IMR-90 (cell line): ENCODE data around the gene MYO9B. TPM values are rescaled to one million over a fixed set of nuclear protein-coding genes. Genes with fewer than 3 reads are reported as not detected.

ENCODE experiments used
- ATAC-seq: fragments of 200-7000 bp; cut with Tn5 transposase; 2 replicates; pipeline ENCODE4 v1.9.1; 2020; ENCODE audit warnings: low read depth, mild to moderate bottlenecking, moderate library complexity
- BruUV-seq: library from RNA; stranded (reverse); fragments of 400-500 nt; replicated peaks from 2 replicates; lab custom pipeline; 2021; lab: Mats Ljungman, UMichigan
- CTCF ChIA-PET: fragments of 300-600 bp; formaldehyde crosslinking; extraction: SDS; loops from one replicate; lab custom pipeline; 2021; ENCODE audit warnings: antibody characterized with exemption; lab: Yijun Ruan, JAX
- POLR2A ChIA-PET: fragments of 300-600 bp; sonication (Branson Sonifier 250); formaldehyde crosslinking; loops from one replicate; lab custom pipeline; 2022; ENCODE audit warnings: antibody characterized with exemption; ENCODE audit not compliant: unreplicated experiment; lab: Charles Lee
- DNase-seq: peaks from one replicate; pipeline ENCODE4 v3.0.0; 2013
- H2AFZ ChIP-seq: replicated peaks from 2 replicates; pipeline ENCODE3; 2013; ENCODE audit warnings: low read length, mild to moderate bottlenecking; ENCODE audit not compliant: poor library complexity
- H2AK5ac ChIP-seq: 2 replicates; pipeline ENCODE4 v1.6.1; 2013; ENCODE audit warnings: low read depth, low read length, inconsistent platforms
- H2AK9ac ChIP-seq: replicated peaks from 2 replicates; pipeline ENCODE3; 2013; ENCODE audit warnings: mild to moderate bottlenecking, low read depth, low read length, moderate library complexity; ENCODE audit not compliant: poor library complexity
- H2BK120ac ChIP-seq: 2 replicates; pipeline ENCODE4 v1.6.1; 2013; ENCODE audit warnings: low read depth, low read length, inconsistent platforms
- H2BK15ac ChIP-seq: 3 replicates; pipeline ENCODE4 v1.6.1; 2013; ENCODE audit warnings: low read depth, low read length, inconsistent platforms
- H2BK20ac ChIP-seq: 2 replicates; pipeline ENCODE4 v1.6.1; 2013; ENCODE audit warnings: low read depth, mild to moderate bottlenecking, inconsistent platforms, low read length, moderate library complexity
- H2BK5ac ChIP-seq: 2 replicates; pipeline ENCODE4 v1.6.1; 2013; ENCODE audit warnings: mild to moderate bottlenecking, low read depth, low read length, inconsistent platforms; ENCODE audit not compliant: poor library complexity, severe bottlenecking
- H3K14ac ChIP-seq: replicated peaks from 2 replicates; pipeline ENCODE4 v1.6.1; 2013; ENCODE audit warnings: low read depth, low read length, inconsistent platforms
- H3K18ac ChIP-seq: 2 replicates; pipeline ENCODE4 v1.6.1; 2013; ENCODE audit warnings: low read depth, low read length, control low read depth
- H3K23ac ChIP-seq: 2 replicates; pipeline ENCODE4 v1.6.1; 2013; ENCODE audit warnings: low read depth, low read length, inconsistent platforms
- H3K27ac ChIP-seq: 2 replicates; pipeline ENCODE4 v1.5.1; 2013; ENCODE audit warnings: mild to moderate bottlenecking, control low read depth, low read length; ENCODE audit not compliant: insufficient read depth
- H3K27me3 ChIP-seq: 2 replicates; pipeline ENCODE4 v1.6.1; 2013; ENCODE audit warnings: low read length; ENCODE audit not compliant: control insufficient read depth, insufficient read depth
- H3K36me3 ChIP-seq: 2 replicates; pipeline ENCODE4 v1.6.1; 2013; ENCODE audit warnings: low read length, mixed read lengths; ENCODE audit not compliant: control insufficient read depth, insufficient read depth
- H3K4ac ChIP-seq: 2 replicates; pipeline ENCODE4 v1.6.1; 2013; ENCODE audit warnings: low read depth, low read length, inconsistent platforms
- H3K4me1 ChIP-seq: 2 replicates; pipeline ENCODE4 v1.6.1; 2013; ENCODE audit warnings: low read length, mixed read lengths; ENCODE audit not compliant: control insufficient read depth, insufficient read depth
- H3K4me2 ChIP-seq: 2 replicates; pipeline ENCODE4 v1.6.1; 2013; ENCODE audit warnings: low read depth, mild to moderate bottlenecking, control low read depth, low read length, moderate library complexity
- H3K4me3 ChIP-seq: 2 replicates; pipeline ENCODE4 v1.5.1; 2013; ENCODE audit warnings: low read depth, mild to moderate bottlenecking, control low read depth, low read length, moderate library complexity; ENCODE audit not compliant: insufficient read depth
- H3K56ac ChIP-seq: 2 replicates; pipeline ENCODE4 v1.6.1; 2013; ENCODE audit warnings: low read length, inconsistent platforms; ENCODE audit not compliant: insufficient read depth; ENCODE audit errors: extremely low read depth
- H3K79me1 ChIP-seq, 2 experiments: 2 replicates each; pipeline ENCODE4 v1.6.1; 2013; ENCODE audit warnings: low read length in 2 of 2, inconsistent platforms in 1 of 2, low read depth in 1 of 2
- H3K9ac ChIP-seq: 2 replicates; pipeline ENCODE4 v1.6.1; 2013; ENCODE audit warnings: low read depth, low read length, control low read depth
- H3K9me1 ChIP-seq: 2 replicates; pipeline ENCODE4 v1.6.1; 2013; ENCODE audit warnings: low read length, inconsistent platforms; ENCODE audit not compliant: insufficient read depth
- H3K9me3 ChIP-seq: 2 replicates; pipeline ENCODE4 v1.6.1; 2013; ENCODE audit warnings: low read length; ENCODE audit not compliant: control insufficient read depth, insufficient read depth
- H4K20me1 ChIP-seq: 2 replicates; pipeline ENCODE4 v1.6.1; 2013; ENCODE audit warnings: low read length, inconsistent platforms; ENCODE audit not compliant: insufficient read depth
- H4K5ac ChIP-seq: 2 replicates; pipeline ENCODE4 v1.6.1; 2013; ENCODE audit warnings: mild to moderate bottlenecking, low read depth, low read length, control low read depth
- H4K8ac ChIP-seq, 2 experiments: 2 replicates each; pipeline ENCODE4 v1.6.1; 2013; ENCODE audit warnings: low read depth in 2 of 2, low read length in 2 of 2, control low read depth in 1 of 2, inconsistent platforms in 1 of 2
- H4K91ac ChIP-seq: 2 replicates; pipeline ENCODE4 v1.6.1; 2013; ENCODE audit warnings: low read depth, low read length, inconsistent platforms; ENCODE audit not compliant: insufficient read depth
- FOS ChIP-seq: fragments of 150-350 bp; IDR thresholded peaks from 2 replicates; pipeline ENCODE4 v1.6.1; 2016; ENCODE audit warnings: low read depth, low read length
- POLR2A ChIP-seq: IDR thresholded peaks from 2 replicates; pipeline ENCODE4 v1.6.1; 2012; ENCODE audit warnings: mild to moderate bottlenecking, low read depth, low read length
- WGBS, 2 experiments: methylation state at CpG; one replicate each; pipeline versions ENCODE4 v1.1.5 to v1.1.7; 2013; ENCODE audit warnings: missing lambda C conversion rate in 2 of 2; ENCODE audit not compliant: insufficient read length in 1 of 2; ENCODE audit errors: extremely low coverage in 2 of 2; 5-methylcytosine and 5-hydroxymethylcytosine counted together
- dilution Hi-C: fragments of 300-500 bp; cut with HindIII; formaldehyde crosslinking; loops from one replicate; pipeline ENCODE4 v1.14.3; 2018; ENCODE audit warnings: low sequenced_read_pairs; ENCODE audit not compliant: unreplicated experiment
- in situ Hi-C: fragments of 300-500 bp; cut with MboI; formaldehyde crosslinking; loops from 3 replicates; pipeline ENCODE4 v1.14.3; 2019; ENCODE audit warnings: low sequenced_read_pairs, inconsistent platforms, mixed read lengths
- intact Hi-C: fragments of 100-400 bp; cut with micrococcal nuclease; formaldehyde crosslinking; loops from 2 replicates; pipeline ENCODE4 v1.10.0; 2022
- polyA plus RNA-seq, 3 experiments: library from polyadenylated mRNA; depleted of rRNA; stranded (reverse); fragments of >200 nt; gene quantifications; 2 replicates each; pipeline ENCODE4 v1.2.3, GENCODE V29; 2012; ENCODE audit warnings: low replicate concordance in 1 of 3
- total RNA-seq: library from RNA; depleted of rRNA; stranded (reverse); fragments of >200 nt; gene quantifications from 2 replicates; pipeline ENCODE4 v1.2.3, GENCODE V29; 2012

Gene MYO9B
- total and polyA plus RNA-seq, 2 of the 4 experiments (the other 2 are of a cell fraction), result 61.8 to 77.8 TPM

GRCh38 chr19:17078036-17078919, 2.7 kb downstream of the MYO9B start:
- Histone ChIP-seq H3K27ac (peak overlapping the region; percentile 99), H3K79me1 (peaks cover 12 to 49% of the 10 kb centered on the region in 2 experiments; a peak in 3 of 4 replicates), H3K9ac (peak overlapping the region; percentile 96; the same call in 1 of the 2 replicates), H3K9me1 (peaks cover 17% of the 10 kb centered on the region), H3K18ac (peak overlapping the region; percentile 7), H4K91ac (peak overlapping the region; percentile 99; the same call in 1 of the 2 replicates), H3K4me3 (no peak overlapping the region), H2AK9ac (peak overlapping the region; percentile 99), H2BK15ac (peak overlapping the region; percentile 100; the same call in 1 of the 3 replicates), H2AK5ac (peak overlapping the region; percentile 100), H2BK20ac (no peak overlapping the region), H2BK120ac (peak overlapping the region; percentile 95), H3K23ac (peak overlapping the region; percentile 98), H3K9me3 (no peaks in the 10 kb centered on the region), H3K4me1 (peaks cover 24% of the 10 kb centered on the region), H3K36me3 (peaks cover 7% of the 10 kb centered on the region; the same call in 1 of the 2 replicates), H3K56ac (0 out of 2 replicates have a peak overlapping the region, but pooled peaks have one; percentile 95), H2AFZ (no peak overlapping the region), H3K27me3 (no peaks in the 10 kb centered on the region), H4K20me1 (peaks cover 51% of the 10 kb centered on the region), H3K14ac (peak overlapping the region; percentile 95), H3K4me2 (peak overlapping the region; percentile 75), H4K5ac (no peak overlapping the region), H2BK5ac (peak overlapping the region; percentile 97), H3K4ac (peak overlapping the region; percentile 98), H4K8ac (peak overlapping the region; percentile 93 to 98; a peak in 3 of 4 replicates)
- no CpG with 5 or more reads among the region's 19 CpGs for WGBS, 2 experiments
- DNase-seq (no peak), ATAC-seq (no peak)
- dilution Hi-C loops, result no loop called here
- POLR2A ChIA-PET, result no interaction called here
- TSS peak; percentile 26 for BruUV-seq
- CTCF ChIA-PET, result interaction anchor here (0.8 kb wide), 1 partner anchor 10 kb away, joined by 3 read pairs; no protein-coding TSS in a partner anchor
- intact Hi-C loops, result no loop called here
- in situ Hi-C loops, result no loop called here
- TF ChIP-seq POLR2A, result 0 out of 2 replicates have a peak, but pooled peaks have one; percentile 48
- no peak for TF ChIP-seq FOS
